ENCODE data around the gene INPP5D.

The INPP5D gene

GRCh38 chr2:233204286-233204936 is 144.3 kb downstream of the INPP5D start:
- DNase-seq, result no peak

GRCh38 chr2:233208382-233209116 is 148.4 kb downstream of the INPP5D start:
- no peak for DNase-seq

GRCh38 chr2:233209117-233209532 is 149.0 kb downstream of the INPP5D start:
- DNase-seq, result peak in 1 of 58 donors; percentile 65

- peak in 33 of 58 donors; percentile 11 to 86 (median 42) for DNase-seq
Observed at GRCh38 chr2:233209533-233210171, 149.5 kb downstream of the INPP5D start.

- DNase-seq, result no peak
Observed at GRCh38 chr2:233210281-233210680, 150.1 kb downstream of the INPP5D start.

GRCh38 chr2:233210843-233211547 is 150.9 kb downstream of the INPP5D start:
- peak in 23 of 58 donors; percentile 3 to 66 (median 25) for DNase-seq

- DNase-seq, result peak in 6 of 58 donors; percentile 22 to 66 (median 36)
Observed at GRCh38 chr2:233211548-233211895, 151.4 kb downstream of the INPP5D start.

GRCh38 chr2:233213011-233213410 is 152.9 kb downstream of the INPP5D start:
- no peak for DNase-seq

- DNase-seq, result no peak
Observed at GRCh38 chr2:233213975-233214374, 153.8 kb downstream of the INPP5D start.

- DNase-seq, result no peak
Observed at GRCh38 chr2:233217892-233218377, 157.8 kb downstream of the INPP5D start.

- DNase-seq, result no peak
Observed at GRCh38 chr2:233218836-233219235, 158.7 kb downstream of the INPP5D start.

GRCh38 chr2:233219848-233220247 is 159.7 kb downstream of the INPP5D start:
- DNase-seq, result no peak

- DNase-seq, result no peak
Observed at GRCh38 chr2:233221378-233222063, 161.4 kb downstream of the INPP5D start.

- DNase-seq, result no peak
Observed at GRCh38 chr2:233223059-233223894, 163.1 kb downstream of the INPP5D start.

- no peak for DNase-seq
Observed at GRCh38 chr2:233225230-233226068, 165.3 kb downstream of the INPP5D start.

GRCh38 chr2:233226511-233227031 is 166.4 kb downstream of the INPP5D start:
- DNase-seq, result no peak

- no peak for DNase-seq
Observed at GRCh38 chr2:233227346-233227978, 167.3 kb downstream of the INPP5D start.

- peak in 2 of 58 donors; percentile 31 to 38 for DNase-seq
Observed at GRCh38 chr2:233228376-233228775, 168.2 kb downstream of the INPP5D start.

All from anterior cingulate cortex (tissue), 58 donors.